GM21737 (cell line): ENCODE data around the gene TNRC6B.
"Not testable (repeated sequence)": the region's sequence is repeated elsewhere in the genome, so short reads cannot be mapped to it uniquely, and the experiment has no call there.

Experiments
- ATAC-seq: cut with Tn5 transposase; IDR thresholded peaks from one replicate; pipeline ENCODE4 v1.9.1; 2021; ENCODE audit warnings: mild to moderate bottlenecking, moderate library complexity; ENCODE audit not compliant: unreplicated experiment

Gene TNRC6B

GRCh38 chr22:40276996-40277823, 99.5 kb downstream of the TNRC6B start:
- ATAC-seq, result no peak

GRCh38 chr22:40279017-40279416, 101.3 kb downstream of the TNRC6B start:
- ATAC-seq, result no peak

GRCh38 chr22:40281717-40282116, 104.0 kb downstream of the TNRC6B start:
- no peak for ATAC-seq

- no peak for ATAC-seq
Observed at GRCh38 chr22:40285513-40285912, 107.8 kb downstream of the TNRC6B start.

- ATAC-seq, result no peak
Observed at GRCh38 chr22:40289991-40290459, 112.3 kb downstream of the TNRC6B start.

- no peak for ATAC-seq
Observed at GRCh38 chr22:40290516-40290915, 112.8 kb downstream of the TNRC6B start.

GRCh38 chr22:40294696-40295095, 117.0 kb downstream of the TNRC6B start:
- ATAC-seq, result no peak

GRCh38 chr22:40300316-40300715, 122.6 kb downstream of the TNRC6B start:
- no peak for ATAC-seq

- ATAC-seq, result peak; percentile 89
Observed at GRCh38 chr22:40300884-40301672, 123.4 kb downstream of the TNRC6B start.

- ATAC-seq, result no peak
Observed at GRCh38 chr22:40302149-40302548, 124.4 kb downstream of the TNRC6B start.

GRCh38 chr22:40305625-40306024, 127.9 kb downstream of the TNRC6B start:
- no peak for ATAC-seq

- no peak for ATAC-seq
Observed at GRCh38 chr22:40308999-40309573, 131.4 kb downstream of the TNRC6B start.

- ATAC-seq, result no peak
Observed at GRCh38 chr22:40309631-40310030, 131.9 kb downstream of the TNRC6B start.

GRCh38 chr22:40310081-40310767, 132.5 kb downstream of the TNRC6B start:
- ATAC-seq, result no peak

- no peak for ATAC-seq
Observed at GRCh38 chr22:40310768-40311120, 133.0 kb downstream of the TNRC6B start.

GRCh38 chr22:40311646-40312045, 133.9 kb downstream of the TNRC6B start:
- ATAC-seq, result not testable (repeated sequence)

- no peak for ATAC-seq
Observed at GRCh38 chr22:40312050-40312449, 134.3 kb downstream of the TNRC6B start.

- ATAC-seq, result no peak
Observed at GRCh38 chr22:40313007-40313406, 135.3 kb downstream of the TNRC6B start.

GRCh38 chr22:40314041-40314440, 136.3 kb downstream of the TNRC6B start:
- no peak for ATAC-seq

GRCh38 chr22:40320687-40321086, 143.0 kb downstream of the TNRC6B start:
- no peak for ATAC-seq

- no peak for ATAC-seq
Observed at GRCh38 chr22:40322021-40322420, 144.3 kb downstream of the TNRC6B start.
